Raji (cell line): ENCODE data around the gene TMPRSS13.

Source experiments
- POLR2A ChIP-seq: IDR thresholded peaks from 2 replicates; pipeline ENCODE4 v1.6.1; 2011; ENCODE audit warnings: low read depth, low read length, control low read depth; ENCODE audit not compliant: insufficient read depth

Gene TMPRSS13

GRCh38 chr11:117876341-117877119 is 52.7 kb downstream of the TMPRSS13 start, which contains the start of gene FXYD6:
FXYD6 (minus strand) TSS chr11:117876658; CDS start chr11:117842776, 33,882 bp downstream.
- TF ChIP-seq POLR2A, result no peak

DNA sequence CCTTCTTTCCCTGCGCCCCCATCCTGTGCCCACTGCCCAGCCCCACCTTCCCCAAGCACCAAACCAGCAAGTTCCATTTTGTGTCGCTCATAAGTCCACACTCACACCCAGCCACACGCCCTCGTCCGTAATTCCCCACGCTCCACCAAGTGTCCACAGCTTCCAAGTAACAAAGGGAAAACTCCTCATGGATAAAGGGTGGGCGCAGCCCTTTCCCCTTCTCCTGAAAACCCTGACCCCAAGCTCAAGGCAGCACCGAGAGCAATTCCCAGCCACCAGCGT is 53.2 kb downstream of the TMPRSS13 start:
- no peak for TF ChIP-seq POLR2A

DNA sequence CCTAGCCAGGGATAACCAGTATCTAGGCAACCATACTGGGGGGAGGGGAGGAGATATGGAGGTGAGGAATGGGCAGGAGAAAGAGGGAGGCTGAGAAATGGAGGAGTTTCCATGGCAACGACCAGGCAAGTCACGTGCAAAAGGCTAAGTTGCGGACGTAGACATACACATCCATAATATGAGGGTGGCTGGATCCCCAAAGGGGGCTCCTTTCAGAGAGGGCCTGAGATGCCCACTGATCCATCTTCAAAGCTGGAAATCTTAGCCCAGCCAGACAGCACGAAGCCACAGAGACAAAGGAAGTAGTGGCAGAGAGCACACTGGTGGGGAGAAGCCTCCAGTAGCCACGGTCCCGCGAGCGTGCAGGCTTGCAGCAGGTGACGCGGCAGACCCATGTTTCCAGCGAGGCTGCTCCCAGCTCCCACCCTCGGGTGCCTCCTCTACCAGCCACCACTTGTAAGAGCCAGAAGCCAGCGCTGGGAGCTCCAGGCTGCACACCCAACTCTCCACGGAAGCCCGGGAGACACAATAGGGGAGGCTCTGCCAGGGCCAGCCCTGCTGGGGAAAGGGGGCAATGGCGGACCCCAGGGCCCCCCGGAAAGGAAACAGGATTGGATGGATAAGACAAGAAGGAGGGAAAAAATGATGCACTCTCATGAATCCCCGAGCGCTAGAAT is 53.7 kb downstream of the TMPRSS13 start:
- TF ChIP-seq POLR2A, result no peak

DNA sequence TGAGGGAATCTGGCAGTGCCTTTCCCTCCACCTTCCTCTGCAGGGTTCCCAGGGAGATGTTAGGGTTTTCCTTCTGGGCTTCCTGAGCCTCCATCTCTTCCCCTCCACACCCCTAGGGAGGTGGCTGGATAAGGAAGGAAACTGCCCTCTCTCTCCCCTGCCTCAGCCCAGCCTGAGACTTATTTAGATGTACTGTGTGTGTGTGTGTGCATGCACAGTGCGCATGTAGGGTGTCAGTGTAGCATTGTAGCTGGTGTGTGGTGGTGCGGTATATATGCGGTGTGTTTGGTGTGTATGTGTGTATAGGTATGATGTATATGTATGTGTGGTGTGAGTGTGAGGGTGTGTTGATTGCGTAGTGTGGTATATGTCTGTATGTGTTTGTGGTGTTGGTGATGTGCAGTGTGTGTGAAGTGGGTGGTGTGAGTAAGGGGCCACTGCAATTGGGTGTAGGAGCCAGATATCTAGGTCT is 54.3 kb downstream of the TMPRSS13 start:
- TF ChIP-seq POLR2A, result no peak

DNA sequence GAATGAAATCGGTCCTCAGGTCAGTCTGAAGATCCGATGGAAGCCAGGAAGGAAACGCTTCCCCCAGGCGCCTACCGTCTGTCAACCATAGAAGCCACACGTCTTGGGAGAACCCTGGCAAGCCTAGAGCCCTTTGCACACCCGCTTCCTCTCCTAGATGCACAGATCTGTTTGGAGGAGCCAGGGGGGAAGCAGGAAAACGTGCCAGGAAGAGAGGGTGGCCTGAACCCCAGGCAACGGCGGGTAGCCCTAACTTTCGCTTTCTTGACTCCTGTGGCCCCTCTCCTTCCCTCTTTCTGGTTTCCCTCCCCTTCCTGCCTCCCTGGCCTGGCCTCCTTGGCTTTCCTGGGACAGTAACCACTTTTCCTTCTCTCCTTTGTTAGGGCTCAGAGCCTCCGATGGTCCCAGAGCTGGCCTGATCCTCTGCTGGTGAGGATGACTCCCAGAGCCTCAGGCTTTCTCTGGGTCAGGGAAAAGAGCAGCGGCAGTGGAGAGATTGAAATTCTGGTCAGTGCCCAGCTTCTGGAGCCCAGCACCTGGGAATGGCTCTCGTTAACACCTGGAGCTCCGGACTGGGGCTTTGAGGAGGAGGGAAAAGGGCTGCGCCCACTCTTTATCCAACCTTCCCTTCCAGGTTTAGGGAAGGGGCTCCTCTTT is 54.8 kb downstream of the TMPRSS13 start:
- TF ChIP-seq POLR2A, result no peak

DNA sequence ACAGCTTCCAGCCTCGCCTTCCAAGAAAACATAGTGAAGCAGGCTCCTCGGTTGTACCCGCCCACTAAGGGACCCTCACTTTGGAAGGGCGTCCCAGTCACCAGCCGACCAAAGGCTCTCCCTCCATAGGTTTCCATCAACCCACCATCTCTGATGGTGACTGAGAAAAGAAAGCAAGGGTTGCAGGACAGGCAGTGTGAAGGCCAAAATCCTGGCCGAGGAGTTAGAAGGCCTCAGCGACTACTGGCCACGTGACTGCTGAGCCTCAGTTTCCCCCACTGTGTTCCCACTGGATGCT is 55.4 kb downstream of the TMPRSS13 start:
- TF ChIP-seq POLR2A, result no peak

GRCh38 chr11:117872975-117873827 is 56.0 kb downstream of the TMPRSS13 start:
- no peak for TF ChIP-seq POLR2A

GRCh38 chr11:117872420-117872961 is 56.7 kb downstream of the TMPRSS13 start:
- no peak for TF ChIP-seq POLR2A

DNA sequence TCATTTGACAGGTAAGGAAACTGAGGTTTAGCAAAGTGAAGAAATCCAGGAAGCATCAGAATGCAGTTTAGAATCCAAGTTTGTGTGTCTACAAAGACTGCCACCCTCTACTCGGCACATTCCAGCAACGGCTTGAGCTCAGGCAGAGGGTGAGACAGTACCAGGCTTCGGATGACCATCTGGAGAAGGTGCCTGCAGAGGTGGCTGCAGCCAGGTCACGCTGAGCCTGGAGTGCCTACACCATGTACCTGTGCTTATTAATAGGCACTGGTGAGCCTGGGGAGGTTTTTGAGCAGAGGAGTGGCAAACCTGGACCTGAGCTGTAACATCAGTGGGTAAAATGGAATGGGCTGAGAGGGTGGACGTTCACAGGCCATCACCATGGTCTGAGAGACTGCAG is 57.4 kb downstream of the TMPRSS13 start:
- TF ChIP-seq POLR2A, result no peak

GRCh38 chr11:117871160-117871559 is 58.0 kb downstream of the TMPRSS13 start:
- TF ChIP-seq POLR2A, result no peak

GRCh38 chr11:117870103-117870952 is 58.9 kb downstream of the TMPRSS13 start:
- no peak for TF ChIP-seq POLR2A

- TF ChIP-seq POLR2A, result no peak
Observed at GRCh38 chr11:117869604-117870003, 59.6 kb downstream of the TMPRSS13 start.

GRCh38 chr11:117868815-117869561 is 60.2 kb downstream of the TMPRSS13 start:
- no peak for TF ChIP-seq POLR2A
